GM18519 (cell line): ENCODE data around the gene LARP1.

Source experiments
- ATAC-seq: cut with Tn5 transposase; IDR thresholded peaks from one replicate; pipeline ENCODE4 v1.9.1; 2021; ENCODE audit warnings: mild to moderate bottlenecking, moderate library complexity; ENCODE audit not compliant: unreplicated experiment, low FRiP score

LARP1 gene

GRCh38 chr5:154788212-154788611 lies 33.0 kb downstream of the LARP1 start:
- no peak for ATAC-seq

- peak; percentile 60 for ATAC-seq
These were observed 36.4 kb downstream of the LARP1 start for GRCh38 chr5:154791535-154791934.

- no peak for ATAC-seq
These were observed 38.7 kb downstream of the LARP1 start for GRCh38 chr5:154793599-154794524.

GRCh38 chr5:154794525-154795234 lies 39.5 kb downstream of the LARP1 start:
- ATAC-seq, result no peak

- ATAC-seq, result no peak
These were observed 40.0 kb downstream of the LARP1 start for GRCh38 chr5:154795235-154795596.

- ATAC-seq, result no peak
These were observed 42.6 kb downstream of the LARP1 start for GRCh38 chr5:154797762-154798161.

GRCh38 chr5:154800582-154800981 lies 45.4 kb downstream of the LARP1 start:
- ATAC-seq, result no peak

GRCh38 chr5:154801083-154801482 lies 45.9 kb downstream of the LARP1 start:
- ATAC-seq, result no peak

GRCh38 chr5:154802050-154802449 lies 46.9 kb downstream of the LARP1 start:
- no peak for ATAC-seq

- ATAC-seq, result no peak
These were observed 51.0 kb downstream of the LARP1 start for GRCh38 chr5:154806176-154806575.

- ATAC-seq, result no peak
These were observed 56.1 kb downstream of the LARP1 start for GRCh38 chr5:154811239-154811638.

- peak; percentile 59 for ATAC-seq
These were observed 56.7 kb downstream of the LARP1 start for GRCh38 chr5:154811653-154812465.

GRCh38 chr5:154813158-154813557 lies 58.0 kb downstream of the LARP1 start:
- ATAC-seq, result no peak

GRCh38 chr5:154813736-154814135 lies 58.6 kb downstream of the LARP1 start:
- no peak for ATAC-seq

GRCh38 chr5:154815025-154815424 lies 59.8 kb downstream of the LARP1 start:
- ATAC-seq, result no peak

GRCh38 chr5:154815684-154816247 lies 60.6 kb downstream of the LARP1 start:
- ATAC-seq, result no peak

- no peak for ATAC-seq
These were observed 61.8 kb downstream of the LARP1 start for GRCh38 chr5:154816891-154817492.

GRCh38 chr5:154817815-154818214 lies 62.6 kb downstream of the LARP1 start:
- no peak for ATAC-seq

GRCh38 chr5:154818471-154819116 lies 63.4 kb downstream of the LARP1 start:
- no peak for ATAC-seq

GRCh38 chr5:154819546-154819945 lies 64.4 kb downstream of the LARP1 start:
- no peak for ATAC-seq
